ENCODE results near the gene TMEM51. TPM values are rescaled to one million over a fixed set of nuclear protein-coding genes. Genes with fewer than 3 reads are reported as not detected.

Gene TMEM51
- total and polyA plus RNA-seq, 9 of the 15 experiments (the other 6 are each of a cell fraction or from before 2014, with no cell fraction given), result 0.06 to 1.4 (median 0.58) TPM

DNA sequence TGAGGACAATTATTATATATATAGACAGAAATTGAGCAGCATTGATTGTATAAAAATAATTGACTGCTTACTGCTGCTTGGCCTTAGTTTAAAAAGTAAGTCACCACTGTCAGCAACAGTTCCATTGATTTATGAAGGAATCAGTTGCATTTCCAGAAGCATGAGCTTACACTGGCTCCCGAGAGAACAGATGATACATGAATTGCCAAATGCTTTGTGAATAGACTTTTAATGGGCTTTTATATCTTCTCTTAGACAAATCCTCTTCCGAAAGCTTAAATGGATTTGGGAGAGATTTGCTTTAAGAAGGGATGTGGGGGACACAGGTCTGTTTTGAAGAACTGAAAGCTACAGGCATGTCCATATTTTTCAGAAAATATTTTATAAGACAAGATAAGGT is 101.0 kb downstream of the TMEM51 start:
- intact Hi-C loops (cut with micrococcal nuclease), result no loop called here
- WGBS (ENCODE audit: insufficient coverage, low coverage, missing lambda C conversion rate), result 14% methylated on average over 2 of the region's 2 CpGs
- peaks cover 0 to 8% of the 10 kb centered on the region in 2 experiments; a peak in 3 of 5 replicates for H3K4me1 ChIP-seq (replicated peaks in 1 of 2; ENCODE audit: control insufficient read depth in 2 of 2, insufficient read depth in 2 of 2, low read length in 2 of 2)
- no peak overlapping the region for H3K4me2 ChIP-seq (ENCODE audit: insufficient read depth, low read length)
- no peaks in the 10 kb centered on the region for H3K36me3 ChIP-seq (ENCODE audit: control insufficient read depth, insufficient read depth, low read length)
- POLR2A ChIA-PET, result interaction anchor here (0.8 to 1.5 kb wide), 2 partner anchors 23 to 35 kb away, joined by 3 to 4 read pairs; no protein-coding TSS in a partner anchor
- no TSS peak for BruUV-seq (replicated peaks)
- H3K9ac ChIP-seq (ENCODE audit: insufficient read depth in 1 of 2, low read depth in 2 of 2, low read length in 2 of 2), result no peak overlapping the region
- no peak overlapping the region for H2AFZ ChIP-seq (ENCODE audit: low read depth, low read length)
- no peaks in the 10 kb centered on the region for H3K9me3 ChIP-seq (replicated peaks; ENCODE audit: control insufficient read depth, insufficient read depth, low read depth, low read length)
- FAIRE-seq (no peak), ATAC-seq (no peak), DNase-seq (ENCODE audit: extremely low read depth in 1 of 4, low spot score in 3 of 4) (no peak)
- H3K4me3 ChIP-seq, result no peak overlapping the region
- CTCF ChIA-PET (ENCODE audit: low intra/inter-chr PET ratio), result no interaction called here
- in situ Hi-C loops (cut with MboI), result no loop called here
- no peak overlapping the region for H3K27ac ChIP-seq (ENCODE audit: extremely low read depth, low read depth, low read length)
- no peaks in the 10 kb centered on the region for H3K9me1 ChIP-seq (ENCODE audit: control insufficient read depth, insufficient read depth, low read length)
- no peaks in the 10 kb centered on the region for H3K79me2 ChIP-seq (ENCODE audit: control insufficient read depth, insufficient read depth, low read length)
- H4K20me1 ChIP-seq (replicated peaks; ENCODE audit: control insufficient read depth, insufficient read depth, low read length), result no peaks in the 10 kb centered on the region
- peaks cover 6 to 28% of the 10 kb centered on the region in 2 experiments; a peak in 3 of 5 replicates for H3K27me3 ChIP-seq (ENCODE audit: control insufficient read depth in 2 of 2, insufficient read depth in 2 of 2, low read length in 2 of 2)
- TF ChIP-seq, protein P1, sequence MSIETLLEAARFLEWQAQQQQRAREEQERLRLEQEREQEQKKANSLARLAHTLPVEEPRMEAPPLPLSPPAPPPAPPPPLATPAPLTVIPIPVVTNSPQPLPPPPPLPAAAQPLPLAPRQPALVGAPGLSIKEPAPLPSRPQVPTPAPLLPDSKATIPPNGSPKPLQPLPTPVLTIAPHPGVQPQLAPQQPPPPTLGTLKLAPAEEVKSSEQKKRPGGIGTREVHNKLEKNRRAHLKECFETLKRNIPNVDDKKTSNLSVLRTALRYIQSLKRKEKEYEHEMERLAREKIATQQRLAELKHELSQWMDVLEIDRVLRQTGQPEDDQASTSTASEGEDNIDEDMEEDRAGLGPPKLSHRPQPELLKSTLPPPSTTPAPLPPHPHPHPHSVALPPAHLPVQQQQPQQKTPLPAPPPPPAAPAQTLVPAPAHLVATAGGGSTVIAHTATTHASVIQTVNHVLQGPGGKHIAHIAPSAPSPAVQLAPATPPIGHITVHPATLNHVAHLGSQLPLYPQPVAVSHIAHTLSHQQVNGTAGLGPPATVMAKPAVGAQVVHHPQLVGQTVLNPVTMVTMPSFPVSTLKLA (conservative IDR thresholded peaks at IDR 0.05), result no peak
- no peak for TF ChIP-seq WHSC1 (IDR thresholded peaks at IDR 0.05; ENCODE audit: low read length)
- TF ChIP-seq, protein P2, sequence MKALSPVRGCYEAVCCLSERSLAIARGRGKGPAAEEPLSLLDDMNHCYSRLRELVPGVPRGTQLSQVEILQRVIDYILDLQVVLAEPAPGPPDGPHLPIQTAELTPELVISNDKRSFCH (CRISPR knock-in tag; IDR thresholded peaks at IDR 0.05), result no peak
- TF ChIP-seq, protein P2 (tag; IDR thresholded peaks at IDR 0.05), result no peak
- TF ChIP-seq, protein P3, sequence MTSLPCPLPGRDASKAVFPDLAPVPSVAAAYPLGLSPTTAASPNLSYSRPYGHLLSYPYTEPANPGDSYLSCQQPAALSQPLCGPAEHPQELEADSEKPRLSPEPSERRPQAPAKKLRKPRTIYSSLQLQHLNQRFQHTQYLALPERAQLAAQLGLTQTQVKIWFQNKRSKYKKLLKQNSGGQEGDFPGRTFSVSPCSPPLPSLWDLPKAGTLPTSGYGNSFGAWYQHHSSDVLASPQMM (CRISPR knock-in tag; IDR thresholded peaks at IDR 0.05), result no peak
- no peak for TF ChIP-seq CTBP1 (IDR thresholded peaks at IDR 0.05; ENCODE audit: borderline replicate concordance)
- no peak for TF ChIP-seq EZH2 (IDR thresholded peaks at IDR 0.05; ENCODE audit: borderline replicate concordance, low read depth, low read length)
- no peak for TF ChIP-seq CSDE1 (IDR thresholded peaks at IDR 0.05)
- no peak for TF ChIP-seq ZKSCAN3 (CRISPR knock-in tag; IDR thresholded peaks at IDR 0.05)
- no peak for TF ChIP-seq ZNF696 (CRISPR knock-in tag; conservative IDR thresholded peaks at IDR 0.05)
- TF ChIP-seq ZNF668 (CRISPR knock-in tag; IDR thresholded peaks at IDR 0.05), result no peak
- no peak for TF ChIP-seq ZNF121 (CRISPR knock-in tag; conservative IDR thresholded peaks at IDR 0.05)
- TF ChIP-seq, protein P4, sequence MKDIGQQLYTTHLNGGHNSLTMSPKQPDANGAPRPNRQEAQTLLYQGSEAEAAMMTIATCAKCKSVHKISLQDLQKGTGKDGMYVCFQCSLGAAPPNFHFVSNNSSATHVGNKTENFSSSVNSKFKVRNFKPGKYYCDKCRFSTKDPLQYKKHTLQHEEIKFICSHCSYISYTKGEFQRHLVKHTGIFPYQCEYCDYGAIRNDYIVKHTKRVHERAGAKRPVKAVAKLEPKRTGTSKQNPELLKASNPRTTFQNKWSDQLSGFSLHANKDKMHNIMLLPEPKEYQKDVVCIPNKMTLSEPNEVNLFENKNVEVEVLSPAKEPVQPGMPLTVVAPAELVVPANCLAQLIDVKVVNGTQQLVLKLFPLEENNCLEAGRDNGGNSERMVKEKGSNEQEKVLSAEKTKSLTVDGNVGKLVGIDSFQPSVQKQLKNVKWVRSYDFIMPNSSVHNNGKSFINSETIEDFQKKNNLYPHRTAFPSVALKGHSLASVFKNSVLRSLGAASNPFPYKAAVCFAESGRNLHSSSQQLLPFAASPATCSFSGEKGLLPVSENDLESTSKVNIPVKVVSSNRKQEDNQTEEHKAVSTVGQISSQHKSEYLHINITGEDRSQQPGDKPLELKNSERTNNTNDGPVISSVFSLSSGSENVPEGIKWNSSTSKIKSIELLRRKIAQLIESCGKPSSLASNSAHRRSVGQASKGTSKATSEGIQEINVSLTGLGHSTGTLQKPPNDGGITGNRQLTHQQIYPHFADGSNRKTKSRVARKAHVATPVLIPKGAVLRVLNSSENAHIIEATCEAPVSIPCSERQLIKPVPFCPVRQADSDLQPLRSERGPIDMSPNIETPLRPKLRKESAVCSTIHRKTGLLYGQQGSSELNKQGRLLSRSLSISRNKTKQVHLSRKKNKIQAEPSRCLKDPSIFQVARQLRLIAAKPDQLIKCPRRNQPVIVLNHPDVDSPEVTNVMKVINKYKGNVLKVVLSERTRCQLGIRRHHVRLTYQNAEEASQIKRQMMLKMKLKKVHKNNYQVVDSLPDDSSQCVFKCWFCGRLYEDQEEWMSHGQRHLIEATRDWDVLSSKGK (CRISPR knock-in tag; IDR thresholded peaks at IDR 0.05), result no peak
- TF ChIP-seq, protein P5, sequence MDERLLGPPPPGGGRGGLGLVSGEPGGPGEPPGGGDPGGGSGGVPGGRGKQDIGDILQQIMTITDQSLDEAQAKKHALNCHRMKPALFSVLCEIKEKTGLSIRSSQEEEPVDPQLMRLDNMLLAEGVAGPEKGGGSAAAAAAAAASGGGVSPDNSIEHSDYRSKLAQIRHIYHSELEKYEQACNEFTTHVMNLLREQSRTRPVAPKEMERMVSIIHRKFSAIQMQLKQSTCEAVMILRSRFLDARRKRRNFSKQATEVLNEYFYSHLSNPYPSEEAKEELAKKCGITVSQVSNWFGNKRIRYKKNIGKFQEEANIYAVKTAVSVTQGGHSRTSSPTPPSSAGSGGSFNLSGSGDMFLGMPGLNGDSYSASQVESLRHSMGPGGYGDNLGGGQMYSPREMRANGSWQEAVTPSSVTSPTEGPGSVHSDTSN (CRISPR knock-in tag; IDR thresholded peaks at IDR 0.05; ENCODE audit: low read depth), result no peak
- TF ChIP-seq, protein P5 (tag; conservative IDR thresholded peaks at IDR 0.05; ENCODE audit: low read depth), result no peak
